HG02870 (cell line): ENCODE data around the gene CENPQ.

Source experiments
- ATAC-seq: cut with Tn5 transposase; IDR thresholded peaks from one replicate; pipeline ENCODE4 v1.9.1; 2021; ENCODE audit warnings: mild to moderate bottlenecking, moderate library complexity; ENCODE audit not compliant: unreplicated experiment

CENPQ gene

DNA sequence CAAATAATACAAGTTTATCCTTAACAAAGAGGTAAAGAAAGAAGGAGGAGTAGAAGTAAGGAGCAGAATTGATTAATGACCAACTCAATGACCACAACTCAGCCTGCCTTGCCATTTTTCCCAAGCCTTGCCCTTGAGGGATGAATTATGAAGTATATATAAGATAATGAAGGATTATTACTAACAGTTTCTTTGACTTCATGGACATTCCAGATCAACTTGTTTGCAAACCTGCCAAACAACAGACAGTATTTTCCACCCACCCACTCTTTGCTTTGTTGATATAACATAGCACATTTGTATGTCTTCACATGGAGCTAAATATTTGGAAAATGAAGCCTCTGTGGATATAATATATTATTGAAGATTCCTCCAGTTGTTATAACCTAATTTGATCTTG is 77.4 kb downstream of the CENPQ start:
- no peak for ATAC-seq

DNA sequence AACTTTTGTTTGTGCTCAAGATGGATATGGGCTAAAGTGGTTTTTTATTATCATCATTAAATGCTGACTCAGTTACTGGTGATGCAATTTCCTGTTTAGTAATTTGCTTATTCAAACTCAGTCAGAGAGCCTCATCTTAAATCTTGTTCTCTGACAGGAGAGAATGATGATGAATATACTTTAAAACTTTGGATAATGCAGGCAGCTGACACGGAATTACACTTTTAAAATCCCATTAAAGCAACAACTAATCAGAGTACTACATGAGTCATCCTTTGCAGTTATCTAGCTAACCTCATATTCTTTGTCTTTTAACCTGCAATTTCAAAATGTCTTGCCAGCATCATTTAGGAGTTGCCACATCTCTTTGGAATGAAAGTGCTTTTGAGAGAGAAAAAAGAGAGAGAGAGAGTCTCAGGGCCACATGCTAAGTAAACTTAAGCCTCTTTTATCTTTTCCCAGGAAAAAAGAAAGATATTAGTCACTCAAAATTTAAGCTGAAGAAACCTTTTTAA is 78.1 kb downstream of the CENPQ start:
- no peak for ATAC-seq

DNA sequence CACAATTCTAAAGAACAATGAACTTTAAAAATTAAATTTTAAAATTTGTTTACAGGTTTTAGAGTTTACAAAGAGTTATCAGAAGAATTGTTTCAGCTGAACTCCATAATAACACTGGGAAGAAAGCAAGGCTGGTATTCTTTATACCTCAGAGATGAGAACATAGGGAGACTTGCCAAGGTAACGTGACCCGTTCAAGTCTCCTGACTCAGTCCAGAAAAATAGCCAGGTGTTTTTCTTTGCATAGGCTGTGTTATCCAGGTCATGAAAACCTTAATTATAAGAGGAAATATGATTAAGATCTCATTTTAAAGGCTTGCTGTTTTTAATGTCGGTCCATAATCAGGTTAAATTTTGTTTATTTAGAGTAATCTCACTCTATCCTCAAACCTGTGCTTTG is 78.8 kb downstream of the CENPQ start:
- no peak for ATAC-seq
